GM12891 (cell line): ENCODE data around the gene PTK7.

Experiments used
- POLR2A ChIP-seq: IDR thresholded peaks from 2 replicates; pipeline ENCODE4 v1.6.1; 2011; ENCODE audit warnings: low read depth, low read length, control low read depth
- POLR2AphosphoS5 ChIP-seq: IDR thresholded peaks from 2 replicates; pipeline ENCODE4 v1.6.1; 2011; ENCODE audit warnings: low read depth, low read length, control low read depth
- POU2F2 ChIP-seq: IDR thresholded peaks from 2 replicates; pipeline ENCODE4 v1.6.1; 2011; ENCODE audit warnings: low read depth, mild to moderate bottlenecking, control low read depth, low read length, moderate library complexity
- SPI1 ChIP-seq: IDR thresholded peaks from 2 replicates; pipeline ENCODE4 v1.6.1; 2011; ENCODE audit warnings: low read depth, low read length, control low read depth
- TAF1 ChIP-seq: IDR thresholded peaks from 2 replicates; pipeline ENCODE4 v1.6.1; 2011; ENCODE audit warnings: low read depth, low read length, control low read depth

- TF ChIP-seq TAF1 (no peak), POLR2A (no peak), POLR2AphosphoS5 (no peak), POU2F2 (no peak), SPI1 (no peak)
These were observed 13.4 kb downstream of the PTK7 start for GRCh38 chr6:43089467-43089866.
